ENCODE results near the gene IFTAP. TPM values are rescaled to one million over a fixed set of nuclear protein-coding genes. Genes with fewer than 3 reads are reported as not detected.

The IFTAP gene
- total and polyA plus RNA-seq, 2 donors (not counting 3 experiments of a cell fraction or from before 2014, with no cell fraction given) = 15.8 to 19.6 TPM

DNA sequence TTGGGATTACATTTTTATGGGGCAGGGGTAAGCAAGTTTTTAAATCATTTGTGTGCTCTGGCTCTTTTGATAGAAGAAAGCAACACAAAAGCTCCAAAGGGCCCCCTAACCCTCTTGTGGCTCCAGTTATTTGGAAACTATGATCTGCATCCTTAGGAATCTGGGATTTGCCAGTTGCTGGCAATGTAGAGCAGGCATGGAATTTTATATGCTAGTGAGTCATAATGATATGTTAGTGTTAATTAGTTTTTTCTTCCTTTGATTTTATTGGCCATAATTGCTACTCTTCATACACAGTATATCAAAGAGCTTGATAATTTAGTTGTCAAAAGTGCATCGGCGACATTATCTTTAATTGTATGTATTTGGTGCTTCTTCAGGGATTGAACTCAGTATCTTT is 16.4 kb upstream of the IFTAP start:
- CTCF ChIA-PET = interaction anchor here (6.8 kb wide), 1 partner anchor 14 kb away, joined by 42 read pairs; no protein-coding TSS in a partner anchor
- Histone ChIP-seq H3K79me2 (ENCODE audit: control insufficient read depth, insufficient read depth, low read length) (no peaks in the 10 kb centered on the region), H2AFZ (ENCODE audit: low read depth, low read length) (no peak overlapping the region), H3K27me3 (ENCODE audit: control insufficient read depth in 2 of 2, insufficient read depth in 2 of 2, low read length in 2 of 2) (no peaks in the 10 kb centered on the region), H3K9me1 (replicated peaks; ENCODE audit: control insufficient read depth, extremely low read depth, insufficient read depth, low read length) (no peaks in the 10 kb centered on the region), H3K4me2 (ENCODE audit: insufficient read depth, low read length) (no peak overlapping the region), H3K9ac (replicated peaks; ENCODE audit: extremely low read depth, insufficient read depth, low read length) (no peak overlapping the region), H3K4me1 (ENCODE audit: control insufficient read depth, extremely low read depth, insufficient read depth, low read length) (no peaks in the 10 kb centered on the region), H3K9me3 (replicated peaks; ENCODE audit: control insufficient read depth, insufficient read depth, low read length) (no peaks in the 10 kb centered on the region), H3K27ac (ENCODE audit: insufficient read depth, low read depth, low read length) (no peak overlapping the region), H3K36me3 (ENCODE audit: control insufficient read depth in 2 of 2, extremely low read depth in 1 of 2, insufficient read depth in 2 of 2, low read length in 2 of 2) (no peaks in the 10 kb centered on the region), H4K20me1 (replicated peaks; ENCODE audit: control insufficient read depth, extremely low read depth, insufficient read depth, low read length) (no peaks in the 10 kb centered on the region), H3K4me3 (replicated peaks in 1 of 3; ENCODE audit: insufficient read depth in 1 of 3, low read depth in 1 of 3, low read length in 3 of 3) (no peak overlapping the region)
- intact Hi-C loops (cut with micrococcal nuclease) = no loop called here
- no peak for FAIRE-seq
- BruUV-seq (replicated peaks) = no TSS peak
- POLR2A ChIA-PET = no interaction called here
- dilution Hi-C loops (cut with MboI; ENCODE audit: extremely low pct_ligation_motif_present, low sequenced_read_pairs) = no loop called here
- DNase-seq (ENCODE audit: low read depth, low spot score) = no peak
- TF ChIP-seq POLR2AphosphoS5 (IDR thresholded peaks at IDR 0.05; ENCODE audit: insufficient read depth, low read depth, low read length) (no peak), JUN (IDR thresholded peaks at IDR 0.05; ENCODE audit: borderline replicate concordance, insufficient read depth, insufficient read length, low read depth) (no peak), GATA2 (IDR thresholded peaks at IDR 0.05; ENCODE audit: insufficient read depth, insufficient read length, low read depth, low read length) (no peak), MAX (IDR thresholded peaks at IDR 0.05; ENCODE audit: insufficient read depth, insufficient read length) (no peak), FOS (IDR thresholded peaks at IDR 0.05; ENCODE audit: borderline replicate concordance, insufficient read depth, low read length) (no peak), POLR2A (IDR thresholded peaks at IDR 0.05; ENCODE audit: low read depth, low read length) (no peak)

DNA sequence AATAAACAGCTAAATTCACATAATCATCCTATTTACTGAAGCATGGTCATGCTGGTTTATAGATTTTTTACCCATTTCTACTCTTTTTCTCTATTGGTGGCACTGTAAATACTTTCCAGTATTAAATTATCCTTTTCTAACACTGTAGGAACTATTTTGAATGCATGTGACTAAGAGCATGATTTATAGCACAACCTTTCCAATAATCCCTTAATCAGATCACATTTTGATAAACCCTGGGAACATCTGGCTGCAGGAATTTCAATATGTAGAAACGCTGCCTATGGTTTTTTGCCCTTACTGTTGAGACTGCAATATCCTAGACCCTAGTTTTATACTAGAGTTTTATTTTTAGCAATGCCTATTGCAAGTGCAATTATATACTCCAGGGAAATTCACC is 15.8 kb upstream of the IFTAP start:
- BruUV-seq (replicated peaks) = no TSS peak
- CTCF ChIA-PET = interaction anchor here (6.8 kb wide), 1 partner anchor 15 kb away, joined by 42 read pairs; no protein-coding TSS in a partner anchor
- Histone ChIP-seq H4K20me1 (replicated peaks; ENCODE audit: control insufficient read depth, extremely low read depth, insufficient read depth, low read length) (no peaks in the 10 kb centered on the region), H3K4me3 (replicated peaks in 1 of 3; ENCODE audit: insufficient read depth in 1 of 3, low read depth in 1 of 3, low read length in 3 of 3) (no peak overlapping the region), H3K27ac (ENCODE audit: insufficient read depth, low read depth, low read length) (no peak overlapping the region), H3K9ac (replicated peaks; ENCODE audit: extremely low read depth, insufficient read depth, low read length) (no peak overlapping the region), H3K9me3 (replicated peaks; ENCODE audit: control insufficient read depth, insufficient read depth, low read length) (no peaks in the 10 kb centered on the region), H3K79me2 (ENCODE audit: control insufficient read depth, insufficient read depth, low read length) (no peaks in the 10 kb centered on the region), H3K36me3 (ENCODE audit: control insufficient read depth in 2 of 2, extremely low read depth in 1 of 2, insufficient read depth in 2 of 2, low read length in 2 of 2) (no peaks in the 10 kb centered on the region), H3K4me2 (ENCODE audit: insufficient read depth, low read length) (no peak overlapping the region), H3K9me1 (replicated peaks; ENCODE audit: control insufficient read depth, extremely low read depth, insufficient read depth, low read length) (no peaks in the 10 kb centered on the region), H3K27me3 (ENCODE audit: control insufficient read depth in 2 of 2, insufficient read depth in 2 of 2, low read length in 2 of 2) (no peaks in the 10 kb centered on the region), H2AFZ (ENCODE audit: low read depth, low read length) (no peak overlapping the region), H3K4me1 (ENCODE audit: control insufficient read depth, extremely low read depth, insufficient read depth, low read length) (no peaks in the 10 kb centered on the region)
- POLR2A ChIA-PET = no interaction called here
- DNase-seq (ENCODE audit: low read depth, low spot score) (no peak), FAIRE-seq (no peak)
- TF ChIP-seq FOS (IDR thresholded peaks at IDR 0.05; ENCODE audit: borderline replicate concordance, insufficient read depth, low read length) (no peak), MAX (IDR thresholded peaks at IDR 0.05; ENCODE audit: insufficient read depth, insufficient read length) (no peak), JUN (IDR thresholded peaks at IDR 0.05; ENCODE audit: borderline replicate concordance, insufficient read depth, insufficient read length, low read depth) (no peak), MYC (IDR thresholded peaks at IDR 0.05; ENCODE audit: low read depth, low read length) (no peak), POLR2AphosphoS5 (IDR thresholded peaks at IDR 0.05; ENCODE audit: insufficient read depth, low read depth, low read length) (no peak), POLR2A (IDR thresholded peaks at IDR 0.05; ENCODE audit: low read depth, low read length) (no peak), EZH2 (IDR thresholded peaks at IDR 0.05; ENCODE audit: borderline replicate concordance, low read depth, low read length, severe bottlenecking) (no peak), GATA2 (IDR thresholded peaks at IDR 0.05; ENCODE audit: insufficient read depth, insufficient read length, low read depth, low read length) (no peak)
- TF ChIP-seq, protein P1, sequence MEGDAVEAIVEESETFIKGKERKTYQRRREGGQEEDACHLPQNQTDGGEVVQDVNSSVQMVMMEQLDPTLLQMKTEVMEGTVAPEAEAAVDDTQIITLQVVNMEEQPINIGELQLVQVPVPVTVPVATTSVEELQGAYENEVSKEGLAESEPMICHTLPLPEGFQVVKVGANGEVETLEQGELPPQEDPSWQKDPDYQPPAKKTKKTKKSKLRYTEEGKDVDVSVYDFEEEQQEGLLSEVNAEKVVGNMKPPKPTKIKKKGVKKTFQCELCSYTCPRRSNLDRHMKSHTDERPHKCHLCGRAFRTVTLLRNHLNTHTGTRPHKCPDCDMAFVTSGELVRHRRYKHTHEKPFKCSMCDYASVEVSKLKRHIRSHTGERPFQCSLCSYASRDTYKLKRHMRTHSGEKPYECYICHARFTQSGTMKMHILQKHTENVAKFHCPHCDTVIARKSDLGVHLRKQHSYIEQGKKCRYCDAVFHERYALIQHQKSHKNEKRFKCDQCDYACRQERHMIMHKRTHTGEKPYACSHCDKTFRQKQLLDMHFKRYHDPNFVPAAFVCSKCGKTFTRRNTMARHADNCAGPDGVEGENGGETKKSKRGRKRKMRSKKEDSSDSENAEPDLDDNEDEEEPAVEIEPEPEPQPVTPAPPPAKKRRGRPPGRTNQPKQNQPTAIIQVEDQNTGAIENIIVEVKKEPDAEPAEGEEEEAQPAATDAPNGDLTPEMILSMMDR (IDR thresholded peaks at IDR 0.05; ENCODE audit: extremely low read depth in 1 of 2, insufficient read depth in 1 of 2, low read depth in 1 of 2, low read length in 2 of 2) = no peak
- intact Hi-C loops (cut with micrococcal nuclease) (no loop called here), dilution Hi-C loops (cut with MboI; ENCODE audit: extremely low pct_ligation_motif_present, low sequenced_read_pairs) (no loop called here)

Data from endothelial cell of umbilical vein (primary cell).